GM12872 (cell line): Measurements from ENCODE around the gene NUP210L.

Source experiments
- CTCF ChIP-seq: IDR thresholded peaks from 3 replicates; pipeline ENCODE4 v1.5.1; 2011; ENCODE audit warnings: low read depth, mild to moderate bottlenecking, low read length, moderate library complexity; ENCODE audit not compliant: insufficient read depth

Gene NUP210L

DNA sequence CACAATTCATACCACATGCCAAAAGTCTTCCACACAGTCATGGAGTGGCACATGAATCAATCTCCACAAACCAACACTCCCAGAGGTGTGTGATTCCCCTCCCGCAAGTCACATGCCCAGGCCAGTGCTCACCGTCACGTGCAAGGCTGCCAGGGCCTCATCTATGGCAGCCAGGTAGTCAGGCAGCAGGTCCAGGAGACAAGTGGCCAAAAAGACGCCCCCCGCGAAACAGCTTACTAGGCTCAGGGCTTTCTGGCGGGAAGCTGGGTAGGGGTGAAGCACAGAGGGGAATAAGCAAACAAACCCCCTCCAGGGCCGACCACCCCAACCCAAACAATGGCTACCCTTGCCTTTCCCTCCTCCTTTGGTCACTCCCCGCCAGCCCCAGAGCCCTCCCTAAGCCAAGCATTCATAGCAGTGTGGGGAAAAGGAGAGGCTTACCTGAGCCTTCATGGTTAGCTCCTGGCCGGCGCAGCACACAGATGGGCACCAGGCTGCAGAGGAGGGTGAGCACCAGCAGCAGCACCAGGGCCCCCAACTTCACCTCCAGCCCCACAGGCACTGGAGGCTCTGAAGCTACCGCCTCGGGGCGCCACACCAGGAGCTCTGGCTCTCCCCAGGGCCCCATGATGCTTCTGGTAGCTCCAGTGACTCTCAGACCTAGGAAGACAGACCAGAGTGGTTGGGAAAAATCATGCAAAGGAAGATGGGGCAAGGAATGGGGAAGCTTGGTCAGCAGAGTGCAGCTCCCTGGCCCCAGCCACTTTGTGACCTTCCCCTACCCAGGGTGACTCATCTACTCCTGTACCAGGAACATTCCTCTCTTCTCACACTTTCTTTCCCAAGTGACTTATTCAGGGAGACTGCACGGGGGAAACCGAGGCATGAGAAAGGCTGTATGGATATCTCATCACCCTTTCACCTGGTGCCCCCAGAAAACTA lies 192.5 kb downstream of the NUP210L start:
- peak; percentile 32; the same call in 2 of the 3 replicates for TF ChIP-seq CTCF

DNA sequence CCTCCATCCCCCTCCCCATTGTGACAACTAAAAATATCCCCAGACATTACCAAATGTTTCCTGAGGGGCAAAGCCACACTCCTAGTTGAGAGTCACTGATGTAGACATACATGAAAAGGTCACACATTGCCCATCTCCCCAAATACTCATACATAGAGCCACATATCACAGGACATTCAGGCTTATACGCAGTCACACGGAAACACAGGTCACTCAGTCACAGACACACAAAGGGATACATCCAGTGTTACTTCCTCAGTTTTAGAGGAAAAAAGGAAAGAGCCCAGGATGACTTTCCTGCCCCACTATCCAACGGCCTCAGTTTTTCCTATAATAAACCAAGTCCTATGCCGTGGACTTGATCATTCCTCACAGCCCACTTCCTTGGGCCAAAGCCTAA lies 193.5 kb downstream of the NUP210L start:
- no peak for TF ChIP-seq CTCF

DNA sequence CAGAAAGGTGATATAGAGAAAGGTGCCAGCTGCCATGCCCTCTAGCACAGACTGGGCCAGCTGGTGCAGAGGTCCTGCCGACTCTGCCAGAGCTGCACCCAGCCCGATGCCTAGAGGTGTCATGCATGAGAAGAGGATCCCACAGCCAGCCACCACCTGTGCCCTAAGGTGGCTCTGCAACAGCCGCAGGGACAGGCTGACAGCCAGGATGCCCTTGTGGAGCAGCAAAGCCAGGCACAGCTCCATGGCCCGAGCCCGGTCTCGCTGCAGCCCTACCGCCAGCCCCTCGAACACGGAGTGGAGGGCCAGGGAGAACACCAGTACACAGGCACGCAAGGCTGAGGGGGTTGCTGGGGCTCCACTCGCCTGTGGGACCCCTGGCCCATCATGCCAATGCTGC lies 194.7 kb downstream of the NUP210L start:
- TF ChIP-seq CTCF, result no peak

DNA sequence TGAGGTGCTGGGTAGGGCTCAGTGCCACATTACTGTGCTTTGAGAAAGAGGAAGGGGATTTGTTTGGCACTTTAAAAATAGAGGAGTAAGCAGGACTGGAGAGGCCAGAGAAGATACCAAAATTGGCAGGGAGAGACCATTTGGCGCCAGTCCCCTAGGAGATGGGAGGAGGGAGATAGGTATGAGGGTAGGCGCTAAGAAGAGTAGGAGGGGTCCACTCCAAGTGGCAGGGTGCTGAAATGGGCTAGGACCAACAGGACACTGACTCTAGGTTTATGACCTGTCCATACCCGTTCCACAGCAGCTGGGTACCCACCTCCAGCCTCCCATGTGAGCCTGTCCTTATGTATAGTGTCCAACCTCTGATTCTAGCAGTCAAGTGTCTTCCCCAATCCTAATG lies 195.4 kb downstream of the NUP210L start:
- TF ChIP-seq CTCF, result no peak

- TF ChIP-seq CTCF, result no peak
Measured at GRCh38 chr1:153958961-153959260, 196.0 kb downstream of the NUP210L start.

GRCh38 chr1:153958111-153958960 lies 196.5 kb downstream of the NUP210L start, which contains the start of gene CRTC2:
Gene CRTC2 (minus strand): TSS chr1:153958612. CDS start chr1:153958497, 115 bp downstream.
- TF ChIP-seq CTCF, result no peak

DNA sequence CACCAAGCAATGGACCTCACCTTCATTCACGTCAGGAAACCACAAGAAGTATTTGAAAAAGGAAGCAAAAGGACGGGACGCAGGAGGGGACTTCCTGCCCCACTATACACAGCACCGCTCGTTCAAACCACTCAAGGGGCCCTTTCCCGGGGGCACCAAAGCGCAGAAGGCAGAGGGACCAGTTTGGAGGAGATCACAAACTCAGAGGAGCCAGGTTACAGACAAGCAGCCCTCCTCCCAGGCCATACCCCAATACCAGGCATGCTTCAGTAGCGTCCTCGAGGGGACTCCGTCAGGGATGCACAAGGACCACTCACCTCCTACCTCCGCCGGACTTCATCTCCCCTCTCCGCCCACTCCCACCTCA lies 197.1 kb downstream of the NUP210L start:
- TF ChIP-seq CTCF, result no peak
